B cell (primary cell): ENCODE measurements around the gene FYN. TPM values are rescaled to one million over a fixed set of nuclear protein-coding genes. Genes with fewer than 3 reads are reported as not detected.

Experiments used
- ATAC-seq: fragments of 200-7000 bp; cut with Tn5 transposase; one replicate; pipeline ENCODE4 v1.10.0; 2021; ENCODE audit warnings: low read depth, mild to moderate bottlenecking, moderate number of reproducible peaks, moderate library complexity
- CTCF ChIA-PET: fragments of 350-600 bp; sonication (Branson Sonifier 250); formaldehyde crosslinking; loops from one replicate; lab custom pipeline; 2021; ENCODE audit warnings: antibody characterized with exemption, inconsistent platforms; lab: Charles Lee
- POLR2A ChIA-PET: fragments of 350-600 bp; sonication (Branson Sonifier 250); formaldehyde crosslinking; loops from one replicate; lab custom pipeline; 2021; ENCODE audit warnings: antibody characterized with exemption; lab: Charles Lee
- DNase-seq: peaks from one replicate; pipeline ENCODE4 v3.0.0; 2013
- H2AFZ ChIP-seq: 2 replicates; pipeline ENCODE4 v1.6.1; 2012; ENCODE audit warnings: mild to moderate bottlenecking, low read depth, low read length; ENCODE audit not compliant: insufficient read depth, poor library complexity, severe bottlenecking
- H3K27ac ChIP-seq, 2 donors: 1 replicate in 1 of 2; 2 replicates in 1 of 2; pipeline ENCODE4 v1.5.1; 2012 to 2013; ENCODE audit warnings: low read length in 2 of 2, mild to moderate bottlenecking in 2 of 2, moderate library complexity in 1 of 2
- H3K27me3 ChIP-seq, 4 experiments: fragments of 200-600 bp in 1 of 4; sonication (generic) in 1 of 4; replicated peaks in 1 of 4; 1 replicate in 2 of 4; 2 replicates in 2 of 4; pipeline versions ENCODE4 v1.6.1 to v1.7.0; 2013 to 2016; ENCODE audit warnings: low read length in 3 of 4, mild to moderate bottlenecking in 2 of 4, mixed read lengths in 1 of 4, moderate library complexity in 1 of 4; ENCODE audit not compliant: insufficient read depth in 4 of 4, control insufficient read depth in 3 of 4; ENCODE audit errors: control extremely low read depth in 1 of 4
- H3K36me3 ChIP-seq, 2 experiments: replicated peaks in 1 of 2; 1 replicate in 1 of 2; 2 replicates in 1 of 2; pipeline versions ENCODE4 v1.6.1 to v1.7.1; 2013; ENCODE audit warnings: low read length in 1 of 2; ENCODE audit not compliant: insufficient read depth in 2 of 2, control insufficient read depth in 1 of 2; ENCODE audit errors: control extremely low read depth in 1 of 2, extremely low read depth in 1 of 2
- H3K4me1 ChIP-seq, 2 donors: fragments of 200-600 bp in 1 of 2; sonication (generic) in 1 of 2; 1 replicate in 1 of 2; 2 replicates in 1 of 2; pipeline versions ENCODE4 v1.5.1 to v1.6.1; 2013 to 2017; ENCODE audit warnings: low read length in 2 of 2; ENCODE audit not compliant: control insufficient read depth in 2 of 2, insufficient read depth in 2 of 2
- H3K4me2 ChIP-seq: replicated peaks from 2 replicates; pipeline ENCODE3; 2012; ENCODE audit warnings: mild to moderate bottlenecking, low read depth, low read length; ENCODE audit not compliant: poor library complexity, severe bottlenecking
- H3K4me3 ChIP-seq, 5 experiments: fragments of 200-600 bp in 1 of 5; sonication (generic) in 1 of 5; 1 replicate in 3 of 5; 2 replicates in 2 of 5; pipeline versions ENCODE4 v1.5.1 to v1.7.0; 2011 to 2016; ENCODE audit warnings: low read length in 4 of 5, mild to moderate bottlenecking in 4 of 5, low read depth in 2 of 5, control low read depth in 1 of 5, moderate library complexity in 1 of 5; ENCODE audit not compliant: insufficient read depth in 1 of 5; ENCODE audit errors: control extremely low read depth in 1 of 5, extremely low read depth in 1 of 5
- H3K79me2 ChIP-seq: fragments of 200-600 bp; sonication (generic); one replicate; pipeline ENCODE4 v1.6.0; 2016; ENCODE audit warnings: low read length; ENCODE audit not compliant: control insufficient read depth, insufficient read depth
- H3K9ac ChIP-seq: fragments of 200-600 bp; sonication (generic); 2 replicates; pipeline ENCODE4 v1.6.1; 2017; ENCODE audit warnings: mild to moderate bottlenecking, low read length, moderate library complexity
- H3K9me3 ChIP-seq, 3 donors: one replicate each; pipeline versions ENCODE4 v1.6.1 to v1.7.1; 2013; ENCODE audit warnings: low read length in 2 of 3; ENCODE audit not compliant: control insufficient read depth in 2 of 3, insufficient read depth in 1 of 3; ENCODE audit errors: control extremely low read depth in 1 of 3
- H4K20me1 ChIP-seq: 2 replicates; pipeline ENCODE4 v1.6.0; 2012; ENCODE audit warnings: mild to moderate bottlenecking, low read length; ENCODE audit not compliant: insufficient read depth, control insufficient read depth, poor library complexity, severe bottlenecking
- H3K27ac Mint-ChIP-seq: one replicate; pipeline ENCODE4 v1.8.0; 2021; ENCODE audit warnings: mixed read lengths
- H3K27me3 Mint-ChIP-seq: one replicate; pipeline ENCODE4 v1.8.0; 2021; ENCODE audit warnings: mixed read lengths
- H3K4me1 Mint-ChIP-seq: one replicate; pipeline ENCODE4 v1.8.0; 2021; ENCODE audit warnings: mixed read lengths
- H3K4me3 Mint-ChIP-seq: one replicate; pipeline ENCODE4 v1.8.0; 2021; ENCODE audit warnings: mixed read lengths
- H3K9me3 Mint-ChIP-seq: one replicate; pipeline ENCODE4 v1.8.0; 2022; ENCODE audit warnings: mixed read lengths; ENCODE audit not compliant: insufficient read depth
- EZH2 ChIP-seq: IDR thresholded peaks from 2 replicates; pipeline ENCODE4 v1.6.1; 2012; ENCODE audit warnings: borderline replicate concordance, low read depth, mild to moderate bottlenecking, moderate library complexity, low read length; ENCODE audit not compliant: insufficient read depth, poor library complexity, severe bottlenecking
- whole genome bisulfite sequencing: methylation state at CpG from one replicate; pipeline ENCODE4 v1.1.5; 2013; ENCODE audit warnings: missing lambda C conversion rate; ENCODE audit not compliant: insufficient coverage; 5-methylcytosine and 5-hydroxymethylcytosine counted together
- intact Hi-C: fragments of 100-400 bp; cut with micrococcal nuclease; formaldehyde crosslinking; loops from one replicate; pipeline ENCODE4 v1.10.0; 2022
- polyA plus RNA-seq: library from polyadenylated mRNA; depleted of rRNA; stranded (reverse); fragments of >200 nt; gene quantifications from 2 replicates; pipeline ENCODE4 v1.2.3, GENCODE V29; 2012
- total RNA-seq, 2 donors: library from RNA; stranded (reverse); fragments of 120-200 nt in 1 of 2; gene quantifications; 1 replicate in 1 of 2; 2 replicates in 1 of 2; pipeline versions ENCODE4 v1.2.3 to v1.2.4, GENCODE V29; 2013 to 2022
- TF ChIP-seq, protein P1 (sequence below): fragments of 200-600 bp; IDR thresholded peaks from one replicate; pipeline ENCODE4 v1.8.0; 2022; ENCODE audit warnings: antibody characterized with exemption, mild to moderate bottlenecking

Gene FYN
- total and polyA plus RNA-seq, 2 donors (not counting 1 experiment from before 2014, with no cell fraction given), result 54.1 to 94.0 TPM

DNA sequence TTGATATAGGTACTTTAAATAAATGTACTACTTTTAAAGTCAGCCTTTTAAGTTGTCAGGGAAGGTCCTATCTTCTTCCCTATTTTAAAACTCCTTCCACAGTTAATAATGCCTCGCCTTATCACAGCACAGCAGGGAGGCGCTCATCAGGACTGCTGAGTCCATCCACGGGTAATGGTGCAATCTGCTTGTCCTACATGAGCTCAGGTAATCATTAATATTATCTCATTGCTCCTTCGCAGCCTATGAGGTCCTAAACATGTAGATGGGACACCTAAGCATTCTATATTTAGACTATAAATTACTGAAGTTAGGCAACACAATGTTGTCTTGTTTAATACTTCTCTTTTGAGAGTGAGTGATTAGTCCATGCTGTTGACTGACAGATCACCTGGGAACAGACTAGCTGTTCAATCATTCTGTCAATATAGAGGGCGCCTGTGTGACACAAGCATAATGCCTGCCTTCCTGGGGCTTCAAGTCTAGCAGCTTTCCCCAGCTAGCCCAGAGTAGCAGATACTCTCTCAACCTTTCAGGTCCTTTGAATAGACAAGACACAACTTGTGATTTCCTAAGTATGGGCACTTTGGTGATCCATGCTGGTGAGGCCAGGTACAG lies 91.0 kb downstream of the FYN start:
- no peaks in the 10 kb centered on the region for H3K27me3 Mint-ChIP-seq
- H3K4me1 ChIP-seq, result no peaks in the 10 kb centered on the region
- no peak overlapping the region for H3K9ac ChIP-seq
- H3K27ac ChIP-seq, result no peak overlapping the region
- no peaks in the 10 kb centered on the region for H3K27me3 ChIP-seq
- peaks cover 12% of the 10 kb centered on the region for H3K4me1 Mint-ChIP-seq
- TF ChIP-seq EZH2, result no peak
- TF ChIP-seq, protein P1, sequence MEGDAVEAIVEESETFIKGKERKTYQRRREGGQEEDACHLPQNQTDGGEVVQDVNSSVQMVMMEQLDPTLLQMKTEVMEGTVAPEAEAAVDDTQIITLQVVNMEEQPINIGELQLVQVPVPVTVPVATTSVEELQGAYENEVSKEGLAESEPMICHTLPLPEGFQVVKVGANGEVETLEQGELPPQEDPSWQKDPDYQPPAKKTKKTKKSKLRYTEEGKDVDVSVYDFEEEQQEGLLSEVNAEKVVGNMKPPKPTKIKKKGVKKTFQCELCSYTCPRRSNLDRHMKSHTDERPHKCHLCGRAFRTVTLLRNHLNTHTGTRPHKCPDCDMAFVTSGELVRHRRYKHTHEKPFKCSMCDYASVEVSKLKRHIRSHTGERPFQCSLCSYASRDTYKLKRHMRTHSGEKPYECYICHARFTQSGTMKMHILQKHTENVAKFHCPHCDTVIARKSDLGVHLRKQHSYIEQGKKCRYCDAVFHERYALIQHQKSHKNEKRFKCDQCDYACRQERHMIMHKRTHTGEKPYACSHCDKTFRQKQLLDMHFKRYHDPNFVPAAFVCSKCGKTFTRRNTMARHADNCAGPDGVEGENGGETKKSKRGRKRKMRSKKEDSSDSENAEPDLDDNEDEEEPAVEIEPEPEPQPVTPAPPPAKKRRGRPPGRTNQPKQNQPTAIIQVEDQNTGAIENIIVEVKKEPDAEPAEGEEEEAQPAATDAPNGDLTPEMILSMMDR, result no peak
- POLR2A ChIA-PET, result no interaction called here
- H3K79me2 ChIP-seq, result peaks cover 4% of the 10 kb centered on the region
- H3K9me3 Mint-ChIP-seq, result no peaks in the 10 kb centered on the region
- no peak overlapping the region for H3K27ac Mint-ChIP-seq
- ATAC-seq, result no peak
- no peak overlapping the region for H3K4me3 Mint-ChIP-seq
- CTCF ChIA-PET, result no interaction called here
- H2AFZ ChIP-seq, result no peak overlapping the region
- H4K20me1 ChIP-seq, result no peaks in the 10 kb centered on the region
- DNase-seq, result no peak
- H3K9me3 ChIP-seq, result no peaks in the 10 kb centered on the region
- no peak overlapping the region for H3K4me3 ChIP-seq
- 92% methylated on average over 4 of the region's 5 CpGs for WGBS
- intact Hi-C loops, result no loop called here
- H3K4me2 ChIP-seq, result no peak overlapping the region
- no peaks in the 10 kb centered on the region for H3K36me3 ChIP-seq

DNA sequence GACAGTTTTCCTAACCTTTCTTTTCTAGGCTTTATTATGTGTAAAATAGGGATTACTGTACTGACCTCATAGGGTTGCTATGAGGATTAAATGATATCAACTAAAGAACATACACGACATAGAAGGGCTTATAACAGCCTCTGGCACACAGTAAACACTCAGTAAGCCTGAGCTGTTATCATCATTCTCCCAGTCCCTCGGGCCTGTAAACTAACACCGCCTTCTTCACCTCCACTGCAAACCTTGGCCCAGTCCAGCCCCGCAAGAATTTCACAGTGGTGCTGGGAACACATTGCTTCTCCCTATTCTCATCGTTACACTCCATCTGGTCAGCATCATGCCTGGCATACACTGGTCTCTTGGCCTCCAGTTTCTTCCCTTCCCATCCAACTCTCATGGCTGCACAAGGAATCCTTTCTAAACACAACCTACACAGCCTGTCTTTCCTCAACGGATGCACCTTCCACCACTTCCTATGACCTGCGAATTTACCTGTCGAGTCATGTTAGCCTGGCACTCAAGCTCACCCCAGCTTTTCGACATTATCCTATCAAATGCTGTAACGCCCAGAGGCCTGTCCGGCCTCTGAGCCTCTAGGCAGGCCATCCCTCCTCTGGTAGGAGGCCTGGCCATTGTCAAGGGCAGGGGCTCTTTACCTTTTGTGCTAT lies 92.1 kb downstream of the FYN start:
- WGBS, result 88% methylated on average over 7 of the region's 11 CpGs
- peaks cover 4% of the 10 kb centered on the region for H3K79me2 ChIP-seq
- H3K9me3 Mint-ChIP-seq, result no peaks in the 10 kb centered on the region
- no peak overlapping the region for H3K4me3 Mint-ChIP-seq
- TF ChIP-seq EZH2, result no peak
- TF ChIP-seq, protein P1, result no peak
- POLR2A ChIA-PET, result no interaction called here
- CTCF ChIA-PET, result no interaction called here
- H3K27ac ChIP-seq, result no peak overlapping the region
- H4K20me1 ChIP-seq, result no peaks in the 10 kb centered on the region
- no peak overlapping the region for H3K4me2 ChIP-seq
- no peak overlapping the region for H3K9ac ChIP-seq
- H3K4me1 ChIP-seq, result no peaks in the 10 kb centered on the region
- intact Hi-C loops, result no loop called here
- peaks cover 16% of the 10 kb centered on the region for H3K4me1 Mint-ChIP-seq
- no peak for DNase-seq
- H3K36me3 ChIP-seq, result peaks cover 0 to 4% of the 10 kb centered on the region in 2 experiments
- H3K27me3 Mint-ChIP-seq, result no peaks in the 10 kb centered on the region
- H3K4me3 ChIP-seq, result no peak overlapping the region
- H3K27ac Mint-ChIP-seq, result no peak overlapping the region
- no peak overlapping the region for H2AFZ ChIP-seq
- ATAC-seq, result no peak
- no peaks in the 10 kb centered on the region for H3K9me3 ChIP-seq
- H3K27me3 ChIP-seq, result no peaks in the 10 kb centered on the region
